GM20000 (cell line): Measurements from ENCODE around the gene HOXB4.

Experiments used
- DNase-seq: peaks from one replicate; pipeline ENCODE4 v3.0.0; 2012; ENCODE audit warnings: low spot score
- TF ChIP-seq, protein P1 (sequence below): IDR thresholded peaks from 2 replicates; pipeline ENCODE4 v1.5.1; 2012; ENCODE audit warnings: mild to moderate bottlenecking, control low read depth; ENCODE audit errors: extremely low read depth, missing control alignments

Gene HOXB4

DNA sequence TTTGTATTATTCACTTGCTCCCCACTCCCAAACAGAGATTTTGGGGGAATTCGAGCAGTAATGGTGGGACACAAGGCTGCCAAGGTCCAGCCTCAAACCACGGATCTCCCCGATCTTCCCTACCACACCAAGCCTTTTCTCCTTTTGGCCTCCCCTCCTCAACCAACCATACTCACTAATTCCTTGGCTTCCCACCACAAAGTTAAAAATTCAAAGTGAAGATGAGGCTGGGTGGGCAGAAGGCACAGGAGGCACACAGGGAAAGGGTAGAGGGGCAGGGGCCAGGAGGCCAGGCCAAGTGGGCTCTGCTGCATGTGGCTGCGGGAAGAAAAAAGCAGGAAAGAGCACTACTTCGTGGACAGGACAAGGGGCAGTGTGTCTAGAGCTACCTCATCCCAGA is 15.2 kb downstream of the HOXB4 start:
- TF ChIP-seq, protein P1, sequence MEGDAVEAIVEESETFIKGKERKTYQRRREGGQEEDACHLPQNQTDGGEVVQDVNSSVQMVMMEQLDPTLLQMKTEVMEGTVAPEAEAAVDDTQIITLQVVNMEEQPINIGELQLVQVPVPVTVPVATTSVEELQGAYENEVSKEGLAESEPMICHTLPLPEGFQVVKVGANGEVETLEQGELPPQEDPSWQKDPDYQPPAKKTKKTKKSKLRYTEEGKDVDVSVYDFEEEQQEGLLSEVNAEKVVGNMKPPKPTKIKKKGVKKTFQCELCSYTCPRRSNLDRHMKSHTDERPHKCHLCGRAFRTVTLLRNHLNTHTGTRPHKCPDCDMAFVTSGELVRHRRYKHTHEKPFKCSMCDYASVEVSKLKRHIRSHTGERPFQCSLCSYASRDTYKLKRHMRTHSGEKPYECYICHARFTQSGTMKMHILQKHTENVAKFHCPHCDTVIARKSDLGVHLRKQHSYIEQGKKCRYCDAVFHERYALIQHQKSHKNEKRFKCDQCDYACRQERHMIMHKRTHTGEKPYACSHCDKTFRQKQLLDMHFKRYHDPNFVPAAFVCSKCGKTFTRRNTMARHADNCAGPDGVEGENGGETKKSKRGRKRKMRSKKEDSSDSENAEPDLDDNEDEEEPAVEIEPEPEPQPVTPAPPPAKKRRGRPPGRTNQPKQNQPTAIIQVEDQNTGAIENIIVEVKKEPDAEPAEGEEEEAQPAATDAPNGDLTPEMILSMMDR: no peak
- DNase-seq: no peak

DNA sequence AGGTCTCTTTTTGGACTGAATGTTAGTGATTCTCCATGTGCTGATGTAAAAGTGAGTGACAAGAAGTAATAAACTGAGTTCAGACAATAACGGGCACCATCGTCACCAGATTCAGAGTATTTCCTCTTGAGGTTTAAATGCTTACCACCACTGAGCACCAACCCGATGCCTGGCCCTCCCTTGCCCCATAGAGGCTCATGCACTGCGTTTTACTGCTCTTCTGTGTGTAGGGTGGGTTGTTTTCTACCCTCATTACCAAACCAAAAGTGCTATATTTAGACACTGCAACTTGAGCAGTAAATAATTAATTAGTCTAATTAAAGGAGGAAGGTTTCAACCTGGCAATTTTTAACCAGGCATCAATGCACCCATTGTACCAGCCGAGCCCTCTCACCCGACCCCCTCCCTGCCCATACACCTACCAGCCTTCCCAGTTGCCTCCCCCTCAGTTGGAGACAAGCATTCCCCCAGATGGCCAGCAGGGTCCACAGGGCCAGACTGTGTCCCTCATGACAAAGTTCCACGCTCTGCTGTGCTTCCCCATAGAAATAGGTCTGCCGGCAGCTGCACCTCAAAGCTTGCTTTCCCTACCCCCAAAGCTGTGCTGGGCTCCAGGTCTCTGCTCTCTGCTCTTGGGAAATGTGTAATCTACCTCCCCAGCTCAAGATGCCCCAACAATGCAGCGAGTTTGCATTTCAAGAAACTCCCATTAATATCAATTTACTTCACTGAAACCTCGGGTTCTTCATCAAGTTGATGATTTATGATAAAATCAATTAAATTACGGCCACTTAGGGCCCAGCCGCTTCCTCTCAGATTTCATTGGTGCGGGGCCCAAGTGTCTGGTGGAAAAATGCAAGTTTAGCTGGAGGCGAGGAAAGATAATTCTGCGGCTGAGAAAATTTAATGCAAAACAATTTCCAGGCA is 16.0 kb downstream of the HOXB4 start:
- peak; percentile 63 for DNase-seq
- TF ChIP-seq, protein P1: no peak

DNA sequence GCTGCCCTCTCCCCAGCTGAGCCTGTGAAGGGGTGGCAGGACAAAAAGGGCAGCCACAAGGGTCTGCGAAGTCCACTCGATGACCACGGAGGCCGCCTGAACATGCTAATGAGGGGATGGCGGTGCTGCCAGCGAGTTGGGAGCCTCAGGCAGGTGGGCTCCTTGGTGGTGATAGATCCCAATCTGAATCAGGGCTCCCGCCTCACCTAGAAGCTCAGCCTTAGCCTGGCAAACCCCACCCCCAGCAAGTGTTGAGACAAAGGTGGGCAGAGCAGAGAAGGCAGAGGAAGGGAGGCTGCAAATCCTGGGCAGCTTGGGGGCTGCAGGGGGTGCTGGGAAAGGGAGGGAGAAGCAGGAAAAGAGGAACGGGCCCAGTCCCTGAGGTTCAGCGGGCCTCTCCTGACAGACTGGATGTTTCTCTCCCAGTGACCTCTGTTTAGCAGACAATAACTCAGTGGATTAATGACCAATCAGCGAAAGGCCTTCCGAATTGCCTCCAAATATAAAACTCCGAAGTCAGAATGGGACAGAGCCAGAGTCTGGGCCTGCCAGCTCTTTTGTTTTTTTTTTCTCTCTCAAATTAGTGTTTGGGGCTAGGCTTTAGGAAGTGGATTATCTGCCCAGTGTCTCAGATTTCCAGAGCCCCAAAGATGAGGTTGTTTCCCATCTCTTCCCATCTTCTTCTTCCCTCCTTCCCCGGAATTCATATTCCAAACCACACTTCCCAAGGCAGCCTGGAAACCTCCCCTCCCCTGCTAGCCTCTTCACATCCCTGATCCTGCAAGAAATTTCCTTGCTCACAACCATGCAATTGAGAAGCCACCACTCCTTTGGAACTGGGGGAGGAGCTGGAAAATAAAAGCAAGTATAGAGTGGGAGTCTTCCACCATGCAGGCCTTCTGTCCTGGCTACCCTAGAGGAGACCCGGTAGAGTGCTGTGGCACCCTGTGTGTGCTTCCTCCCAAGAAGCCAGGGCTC is 18.0 kb downstream of the HOXB4 start:
- TF ChIP-seq, protein P1: no peak
- no peak for DNase-seq

DNA sequence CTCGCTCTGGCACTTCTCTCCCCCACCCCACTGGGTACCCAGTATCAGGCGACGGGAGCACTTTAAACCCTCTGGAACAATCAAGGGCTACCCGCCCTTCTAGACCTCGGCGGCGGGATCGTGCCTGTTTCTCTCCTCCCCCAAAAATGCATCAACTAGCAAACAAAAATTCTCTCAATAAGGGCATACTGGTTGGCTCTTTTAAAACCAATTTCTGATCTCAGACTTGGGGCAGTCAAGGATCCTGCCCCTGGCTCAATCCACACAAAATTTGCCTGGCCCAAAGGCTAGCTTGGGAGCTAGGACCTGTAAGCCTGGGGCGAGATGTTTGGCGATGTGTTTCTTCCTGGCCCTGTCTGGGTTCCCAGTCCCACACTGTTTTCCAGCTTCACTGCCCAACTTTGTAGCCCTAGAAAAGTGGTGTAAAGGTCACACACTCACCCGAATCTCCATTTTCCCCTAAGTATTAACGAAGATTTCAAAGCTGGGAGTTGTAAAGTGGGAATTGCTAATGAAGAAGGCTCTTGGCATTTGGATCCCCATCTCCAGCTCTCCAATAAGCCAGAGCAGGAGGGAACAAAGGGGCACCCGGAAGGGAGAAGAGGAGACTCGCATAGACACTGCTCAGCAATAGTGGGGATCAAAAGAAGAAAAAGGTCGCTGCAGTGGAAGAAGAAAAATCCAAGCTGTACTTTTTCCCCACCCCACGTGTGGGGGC is 18.9 kb downstream of the HOXB4 start:
- no peak for DNase-seq
- TF ChIP-seq, protein P1: no peak

DNA sequence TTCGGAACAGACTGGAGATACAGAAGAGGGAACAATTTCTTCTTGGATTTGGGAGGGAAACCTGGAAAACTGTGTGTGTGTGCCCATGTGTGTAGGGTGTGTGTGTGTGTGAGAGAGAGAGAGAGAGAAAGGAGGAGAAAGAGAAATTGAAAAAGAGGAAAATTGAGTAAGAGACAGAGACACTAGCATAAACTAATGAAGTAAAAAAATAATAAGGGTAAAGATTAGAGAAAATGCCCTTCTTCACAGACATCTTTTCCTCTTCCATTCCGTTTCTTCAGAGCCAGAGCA is 19.4 kb downstream of the HOXB4 start:
- TF ChIP-seq, protein P1: no peak
- no peak for DNase-seq

DNA sequence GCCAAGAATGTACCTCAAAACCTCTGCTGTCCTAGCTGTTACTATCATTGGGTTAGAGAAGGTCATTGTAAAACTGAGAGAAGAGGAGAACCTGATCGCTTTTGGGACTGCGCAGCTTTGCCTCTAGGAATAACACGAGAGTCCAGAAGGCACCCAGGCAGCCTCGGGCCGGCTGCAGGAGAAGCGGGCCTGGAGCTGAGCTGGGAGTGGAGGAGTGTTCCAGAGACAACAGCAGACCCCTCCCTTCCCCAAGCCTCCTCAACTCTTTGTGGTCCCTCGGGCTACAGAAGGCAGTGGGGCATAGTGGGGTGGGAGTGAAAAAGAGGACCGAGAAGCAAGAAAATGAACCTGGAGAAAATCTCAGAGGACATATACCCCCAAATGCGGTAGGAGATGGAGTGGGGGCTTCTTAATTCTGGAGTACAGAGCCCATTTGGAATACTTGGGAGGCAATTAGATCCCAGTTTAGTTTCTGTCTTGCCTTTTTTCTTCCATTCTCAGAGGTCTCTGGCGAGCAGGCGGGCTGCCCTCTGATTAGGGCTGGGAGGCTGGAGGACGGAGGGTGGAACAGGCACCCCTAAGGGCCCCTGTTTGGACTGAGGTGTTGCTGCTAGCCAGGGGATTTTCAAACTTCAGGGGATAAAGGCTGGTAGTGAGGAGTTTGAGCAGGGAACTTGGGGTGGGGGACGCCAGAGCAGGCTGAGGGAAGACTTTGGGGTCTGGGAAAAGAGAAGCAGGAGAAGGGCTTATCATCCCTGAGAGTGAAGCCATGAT is 19.9 kb downstream of the HOXB4 start:
- TF ChIP-seq, protein P1: no peak

More for the DNA sequence above, 19.9 kb downstream of the HOXB4 start:
- no peak for DNase-seq
